HFF-Myc (cell line): Measurements from ENCODE around the gene PHLDA3.
A peak's percentile ranks its signal among the peaks of the same experiment; 100 is the strongest.

Source experiments
- DNase-seq: peaks from one replicate; pipeline ENCODE4 v3.0.0-alpha.2; 2011; ENCODE audit warnings: low read depth; ENCODE audit errors: extremely low read depth
- H3K4me3 ChIP-seq: replicated peaks from 2 replicates; pipeline ENCODE4 v1.5.1; 2011; ENCODE audit warnings: low read depth, mild to moderate bottlenecking, control low read depth, low read length
- TF ChIP-seq, protein P1 (sequence below): IDR thresholded peaks from 2 replicates; pipeline ENCODE4 v1.5.1; 2012; ENCODE audit warnings: mild to moderate bottlenecking, low read depth, low read length, control low read depth; ENCODE audit errors: missing control alignments

Gene PHLDA3

GRCh38 chr1:201436393-201436792 is 32.6 kb downstream of the PHLDA3 start:
- TF ChIP-seq, protein P1, sequence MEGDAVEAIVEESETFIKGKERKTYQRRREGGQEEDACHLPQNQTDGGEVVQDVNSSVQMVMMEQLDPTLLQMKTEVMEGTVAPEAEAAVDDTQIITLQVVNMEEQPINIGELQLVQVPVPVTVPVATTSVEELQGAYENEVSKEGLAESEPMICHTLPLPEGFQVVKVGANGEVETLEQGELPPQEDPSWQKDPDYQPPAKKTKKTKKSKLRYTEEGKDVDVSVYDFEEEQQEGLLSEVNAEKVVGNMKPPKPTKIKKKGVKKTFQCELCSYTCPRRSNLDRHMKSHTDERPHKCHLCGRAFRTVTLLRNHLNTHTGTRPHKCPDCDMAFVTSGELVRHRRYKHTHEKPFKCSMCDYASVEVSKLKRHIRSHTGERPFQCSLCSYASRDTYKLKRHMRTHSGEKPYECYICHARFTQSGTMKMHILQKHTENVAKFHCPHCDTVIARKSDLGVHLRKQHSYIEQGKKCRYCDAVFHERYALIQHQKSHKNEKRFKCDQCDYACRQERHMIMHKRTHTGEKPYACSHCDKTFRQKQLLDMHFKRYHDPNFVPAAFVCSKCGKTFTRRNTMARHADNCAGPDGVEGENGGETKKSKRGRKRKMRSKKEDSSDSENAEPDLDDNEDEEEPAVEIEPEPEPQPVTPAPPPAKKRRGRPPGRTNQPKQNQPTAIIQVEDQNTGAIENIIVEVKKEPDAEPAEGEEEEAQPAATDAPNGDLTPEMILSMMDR = peak; percentile 24
- DNase-seq = no peak
- no peak overlapping the region for H3K4me3 ChIP-seq

- no peak overlapping the region for H3K4me3 ChIP-seq
- no peak for DNase-seq
- TF ChIP-seq, protein P1 = no peak
Measured at GRCh38 chr1:201434266-201434665, 34.7 kb downstream of the PHLDA3 start.

DNA sequence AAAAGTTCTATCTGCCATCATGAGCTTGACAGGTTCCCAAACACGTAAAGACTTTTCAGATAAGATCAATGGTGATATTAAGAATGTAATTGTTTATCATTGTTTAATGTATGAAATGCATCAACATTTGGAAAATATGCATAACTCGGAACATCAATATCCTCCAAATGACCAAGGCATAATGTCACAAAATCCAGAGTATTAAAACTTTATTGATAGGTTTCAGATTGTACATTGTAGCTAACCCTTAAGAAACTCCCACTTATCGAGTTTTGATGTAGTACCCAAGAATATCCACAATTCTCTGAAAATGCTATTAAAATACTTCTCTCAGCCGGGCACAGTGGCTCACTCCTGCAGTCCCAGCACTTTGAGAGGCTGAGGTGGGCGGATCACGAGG is 35.4 kb downstream of the PHLDA3 start:
- DNase-seq = no peak
- TF ChIP-seq, protein P1 = no peak
- H3K4me3 ChIP-seq = no peak overlapping the region

GRCh38 chr1:201430776-201431175 is 38.2 kb downstream of the PHLDA3 start:
- no peak for DNase-seq
- TF ChIP-seq, protein P1 = no peak
- no peak overlapping the region for H3K4me3 ChIP-seq

- TF ChIP-seq, protein P1 = no peak
- H3K4me3 ChIP-seq = no peak overlapping the region
- DNase-seq = no peak
Measured at GRCh38 chr1:201429736-201430501, 39.1 kb downstream of the PHLDA3 start.

DNA sequence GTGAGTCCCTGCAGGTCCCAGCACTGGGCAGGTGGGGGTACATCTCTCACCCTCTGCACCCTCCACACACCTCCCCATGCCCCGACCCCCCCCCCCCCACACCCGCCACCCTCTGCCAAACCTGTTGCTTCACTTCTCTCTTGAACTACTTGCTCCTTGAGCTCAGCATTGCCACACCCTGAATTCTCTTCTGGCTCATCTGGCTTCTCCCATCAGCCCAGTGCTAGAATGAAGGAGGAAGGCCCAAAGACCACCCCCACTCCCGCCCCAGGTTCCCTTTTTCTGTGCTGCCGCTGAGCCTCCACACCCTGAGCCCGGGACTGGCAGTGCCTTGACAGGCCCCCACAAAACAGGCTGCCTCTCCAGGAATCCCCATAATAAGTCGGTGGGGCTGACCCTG is 41.0 kb downstream of the PHLDA3 start:
- no peak for DNase-seq
- TF ChIP-seq, protein P1 = no peak

More for the DNA sequence above, 41.0 kb downstream of the PHLDA3 start:
- H3K4me3 ChIP-seq = no peak overlapping the region
